Left renal pelvis (tissue), 4 donors: ENCODE measurements around the gene LRRC46. TPM values are rescaled to one million over a fixed set of nuclear protein-coding genes. Genes with fewer than 3 reads are reported as not detected.

ENCODE experiments used
- DNase-seq, 4 donors: peaks; one replicate each; pipeline ENCODE4 v3.0.0-alpha.2; 2013; ENCODE audit warnings: low read depth in 4 of 4, low spot score in 3 of 4
- polyA plus RNA-seq, 4 donors: library from polyadenylated mRNA; unstranded; fragments of 120-200 nt; gene quantifications; one replicate each; pipeline ENCODE4 v1.2.1, GENCODE V29; 2013; ENCODE audit not compliant: insufficient read length in 4 of 4

The LRRC46 gene
- polyA plus RNA-seq, 4 donors, result 0.74 to 3.3 (median 2.6) TPM

GRCh38 chr17:47808036-47808829, 23.2 kb upstream of the LRRC46 start:
- DNase-seq, result no peak

DNA sequence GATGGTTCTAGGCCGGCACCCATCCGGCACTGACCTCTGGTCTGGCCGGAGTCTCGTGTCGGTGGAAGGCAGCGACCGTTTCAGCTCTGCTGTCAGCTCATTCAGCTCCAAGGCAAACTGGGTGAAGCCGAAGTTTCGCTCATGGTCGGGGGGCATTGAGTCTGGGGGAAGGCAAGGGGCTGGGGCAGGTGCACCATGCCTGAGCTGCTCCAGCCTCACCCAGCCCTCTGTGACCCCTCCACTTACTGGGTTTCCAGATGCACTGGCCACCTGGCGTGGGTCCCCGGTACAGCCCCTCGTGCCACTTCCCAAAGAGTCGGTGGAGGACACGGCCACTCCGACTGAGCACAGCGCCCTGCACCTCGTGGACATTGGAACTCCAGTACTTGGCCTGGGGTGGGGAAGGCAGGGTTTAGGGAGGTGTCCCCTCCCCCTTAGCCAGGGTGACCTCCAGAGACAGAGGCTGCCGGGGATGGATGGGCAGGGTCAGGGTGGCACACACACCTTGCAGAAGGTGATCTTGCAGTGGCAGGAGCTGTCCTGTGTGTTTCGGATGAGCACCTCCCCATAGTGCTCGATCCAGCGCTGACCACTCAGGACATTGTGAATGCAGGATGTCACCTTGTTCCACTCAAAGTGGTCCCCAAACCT, 22.5 kb upstream of the LRRC46 start:
- DNase-seq, result no peak

DNA sequence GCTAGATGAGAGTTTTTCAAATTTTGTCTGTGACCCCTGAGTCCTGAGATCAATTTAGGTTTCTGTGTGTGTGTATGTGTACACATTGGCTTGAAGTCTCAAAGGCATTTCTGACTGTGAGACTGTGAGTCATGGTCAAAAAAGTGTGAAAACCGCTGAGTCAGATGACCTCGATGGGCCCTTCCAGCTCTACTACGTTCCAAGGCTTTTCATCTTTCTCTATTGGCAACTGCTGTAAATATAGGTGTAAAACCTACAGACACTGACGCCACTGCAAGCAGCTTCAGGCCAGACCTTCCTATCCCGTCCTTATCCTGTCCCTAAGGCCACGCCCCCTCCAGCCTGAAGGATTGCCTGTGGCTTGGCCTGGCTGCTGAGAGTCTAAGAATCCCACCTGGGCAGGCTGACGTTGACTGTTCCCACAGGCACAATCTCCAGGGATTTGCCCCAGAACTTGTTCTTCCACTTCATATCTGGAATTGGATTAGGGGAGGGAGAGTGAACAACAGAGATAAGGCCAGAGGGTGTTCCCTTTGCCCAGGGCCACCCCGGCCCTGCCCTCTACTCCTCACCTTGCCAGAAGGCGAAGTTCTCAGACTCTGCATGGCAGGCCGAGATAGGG, 21.2 kb upstream of the LRRC46 start:
- DNase-seq, result no peak

- no peak for DNase-seq
Measured at GRCh38 chr17:47810901-47811635, 20.4 kb upstream of the LRRC46 start.

- DNase-seq, result no peak
Measured at GRCh38 chr17:47811709-47812108, 19.8 kb upstream of the LRRC46 start.

GRCh38 chr17:47812146-47812920, 19.1 kb upstream of the LRRC46 start:
- no peak for DNase-seq

- DNase-seq, result no peak
Measured at GRCh38 chr17:47813077-47813476, 18.4 kb upstream of the LRRC46 start.

DNA sequence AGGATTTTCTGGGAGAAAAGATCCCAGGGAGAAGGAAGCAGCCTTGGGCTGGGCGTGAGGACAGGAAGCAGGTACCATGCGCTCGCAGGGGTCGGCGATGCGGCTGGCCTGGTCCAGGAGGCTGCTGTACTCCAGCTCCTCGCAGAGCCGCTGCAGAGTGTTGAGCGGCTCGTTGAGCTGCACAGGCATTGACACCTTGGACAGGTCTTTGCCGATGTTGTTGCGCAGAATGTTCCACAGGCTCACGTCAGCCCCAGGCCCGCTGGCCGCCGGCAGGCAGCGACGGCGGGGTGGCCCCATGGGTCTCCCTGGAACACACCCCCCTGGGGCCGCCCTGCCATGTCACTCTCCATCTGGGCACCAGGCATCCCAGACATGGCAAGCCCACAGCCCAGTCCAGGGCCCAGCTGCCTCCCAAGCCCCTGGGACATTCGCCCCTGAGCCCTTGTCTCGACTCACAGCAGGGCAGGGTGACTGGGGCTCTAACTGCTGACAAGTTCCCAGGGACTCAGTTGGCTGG, 17.9 kb upstream of the LRRC46 start:
- no peak for DNase-seq

GRCh38 chr17:47815106-47815918, 16.2 kb upstream of the LRRC46 start:
- no peak for DNase-seq

- no peak for DNase-seq
Measured at GRCh38 chr17:47816111-47816735, 15.2 kb upstream of the LRRC46 start.

- DNase-seq, result no peak
Measured at GRCh38 chr17:47816947-47817346, 14.5 kb upstream of the LRRC46 start.

DNA sequence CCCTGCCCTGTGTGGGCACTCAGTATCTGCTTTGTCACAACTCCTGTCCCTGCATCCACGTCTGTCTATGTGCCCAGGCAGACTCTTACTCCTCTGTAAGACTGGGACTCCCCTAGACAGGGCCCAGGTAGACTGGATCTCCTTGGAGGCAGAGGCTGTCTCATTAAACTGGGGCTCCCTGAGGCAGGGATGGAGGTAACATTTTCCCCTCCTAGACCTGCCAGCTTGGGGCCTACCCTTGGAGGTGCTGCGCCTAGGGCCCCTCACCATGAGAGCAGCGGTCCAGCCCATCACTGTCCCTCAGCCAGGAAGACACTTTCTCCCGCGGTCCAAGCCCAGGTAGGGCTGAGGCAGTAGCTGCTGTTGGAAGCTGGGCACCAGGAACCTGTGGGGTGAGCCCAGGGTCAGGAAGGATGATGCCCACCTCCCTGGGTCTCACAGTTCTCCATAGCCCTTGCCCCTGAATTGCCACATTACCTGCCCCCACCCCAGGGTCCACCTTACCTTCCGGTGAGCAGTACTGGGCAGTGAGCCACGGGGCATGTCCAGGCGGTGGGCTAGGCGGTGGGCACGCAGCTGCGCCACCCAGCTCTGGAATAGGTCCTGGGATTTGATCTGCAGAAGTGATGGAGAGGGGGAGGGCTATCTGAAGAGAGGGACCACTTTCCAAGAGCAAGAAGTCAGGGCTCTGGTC, 13.3 kb upstream of the LRRC46 start:
- DNase-seq, result no peak

- DNase-seq, result no peak
Measured at GRCh38 chr17:47819475-47819874, 12.0 kb upstream of the LRRC46 start.

GRCh38 chr17:47820033-47820789, 11.3 kb upstream of the LRRC46 start:
- DNase-seq, result no peak

- no peak for DNase-seq
Measured at GRCh38 chr17:47821031-47821423, 10.4 kb upstream of the LRRC46 start.

- DNase-seq, result peak in 2 of 4 donors; percentile 49 to 60
Measured at GRCh38 chr17:47821424-47822391, 9.8 kb upstream of the LRRC46 start, which contains the start of gene OSBPL7. Gene OSBPL7, minus strand, starts transcription at chr17:47821794. Its CDS starts 1,516 bp downstream, at chr17:47820278.
